GM23248 (cell line): ENCODE results near the gene CNTNAP5. TPM values are rescaled to one million over a fixed set of nuclear protein-coding genes. Genes with fewer than 3 reads are reported as not detected.

Source experiments
- DNase-seq: peaks from one replicate; pipeline ENCODE4 v3.0.0-alpha.2; 2015
- H2AFZ ChIP-seq: fragments of 200-600 bp; sonication (generic); 2 replicates; pipeline ENCODE4 v1.6.1; 2016; ENCODE audit warnings: antibody characterized with exemption
- H3F3A ChIP-seq: fragments of 200-600 bp; sonication (generic); 2 replicates; pipeline ENCODE4 v1.6.1; 2016; ENCODE audit warnings: mild to moderate bottlenecking, antibody characterized with exemption, mixed run types; ENCODE audit not compliant: insufficient read depth
- H3K27ac ChIP-seq: fragments of 200-600 bp; sonication (generic); 2 replicates; pipeline ENCODE4 v1.5.1; 2016; ENCODE audit warnings: mild to moderate bottlenecking
- H3K27me3 ChIP-seq: fragments of 200-600 bp; sonication (generic); replicated peaks from 2 replicates; pipeline ENCODE4 v1.6.1; 2016; ENCODE audit warnings: mild to moderate bottlenecking; ENCODE audit not compliant: insufficient read depth
- H3K36me3 ChIP-seq: fragments of 200-600 bp; sonication (generic); 2 replicates; pipeline ENCODE4 v1.6.1; 2016; ENCODE audit warnings: low read depth, mild to moderate bottlenecking
- H3K4me1 ChIP-seq: fragments of 200-600 bp; sonication (generic); 2 replicates; pipeline ENCODE4 v1.6.1; 2016; ENCODE audit warnings: mild to moderate bottlenecking; ENCODE audit not compliant: insufficient read depth
- H3K4me2 ChIP-seq: fragments of 200-600 bp; sonication (generic); one replicate; pipeline ENCODE4 v1.6.1; 2016; ENCODE audit warnings: mild to moderate bottlenecking; ENCODE audit not compliant: unreplicated experiment
- H3K4me3 ChIP-seq: fragments of 200-600 bp; sonication (generic); 2 replicates; pipeline ENCODE4 v1.5.1; 2016; ENCODE audit warnings: mild to moderate bottlenecking
- H3K79me2 ChIP-seq: fragments of 200-600 bp; sonication (generic); 2 replicates; pipeline ENCODE4 v1.6.1; 2016; ENCODE audit warnings: mild to moderate bottlenecking; ENCODE audit not compliant: insufficient read depth
- H3K9ac ChIP-seq: fragments of 200-600 bp; sonication (generic); 2 replicates; pipeline ENCODE4 v1.6.1; 2016; ENCODE audit warnings: mild to moderate bottlenecking
- H3K9me2 ChIP-seq: fragments of 200-600 bp; sonication (generic); 2 replicates; pipeline ENCODE4 v1.6.1; 2016; ENCODE audit warnings: mixed run types, mild to moderate bottlenecking, moderate library complexity; ENCODE audit not compliant: insufficient read depth
- H3K9me3 ChIP-seq: fragments of 200-600 bp; sonication (generic); one replicate; pipeline ENCODE4 v1.6.1; 2017; ENCODE audit warnings: low read depth
- H4K20me1 ChIP-seq: fragments of 200-600 bp; sonication (generic); 2 replicates; pipeline ENCODE4 v1.6.0; 2016; ENCODE audit not compliant: insufficient read depth
- EZH2 ChIP-seq: fragments of 200-600 bp; sonication (generic); IDR thresholded peaks from 2 replicates; pipeline ENCODE4 v1.6.1; 2018; ENCODE audit warnings: antibody characterized with exemption, mild to moderate bottlenecking; ENCODE audit not compliant: insufficient read depth, poor library complexity, severe bottlenecking
- EZH2phosphoT487 ChIP-seq: fragments of 200-600 bp; sonication (generic); IDR thresholded peaks from 2 replicates; pipeline ENCODE4 v1.6.1; 2018; ENCODE audit warnings: antibody characterized with exemption, moderate library complexity, mild to moderate bottlenecking, low read depth; ENCODE audit not compliant: insufficient read depth
- WGBS, 2 experiments: methylation state at CpG; one replicate each; pipeline ENCODE4 v1.1.6; 2015 to 2017; ENCODE audit warnings: low lambda C conversion rate in 2 of 2, low coverage in 1 of 2; ENCODE audit errors: missing lambda C conversion rate in 2 of 2; 5-methylcytosine and 5-hydroxymethylcytosine counted together
- in situ Hi-C: fragments of 300-500 bp; cut with MboI; formaldehyde crosslinking; loops from 2 replicates; pipeline ENCODE4 v1.15.0; 2020
- polyA plus RNA-seq: library from polyadenylated mRNA; unstranded; fragments of >200 nt; fragmentation: Nextera tagmentation; extraction: Ambion mirVana; gene quantifications from 2 replicates; pipeline ENCODE4 v1.2.1, GENCODE V29; 2016
- total RNA-seq: library from RNA; depleted of rRNA; stranded (reverse); fragments of >200 nt; shearing (Covaris generic); gene quantifications from 2 replicates; pipeline ENCODE4 v1.2.3, GENCODE V29; 2014

CNTNAP5 gene
- total and polyA plus RNA-seq, 2 experiments from 2014 or later = not detected

DNA sequence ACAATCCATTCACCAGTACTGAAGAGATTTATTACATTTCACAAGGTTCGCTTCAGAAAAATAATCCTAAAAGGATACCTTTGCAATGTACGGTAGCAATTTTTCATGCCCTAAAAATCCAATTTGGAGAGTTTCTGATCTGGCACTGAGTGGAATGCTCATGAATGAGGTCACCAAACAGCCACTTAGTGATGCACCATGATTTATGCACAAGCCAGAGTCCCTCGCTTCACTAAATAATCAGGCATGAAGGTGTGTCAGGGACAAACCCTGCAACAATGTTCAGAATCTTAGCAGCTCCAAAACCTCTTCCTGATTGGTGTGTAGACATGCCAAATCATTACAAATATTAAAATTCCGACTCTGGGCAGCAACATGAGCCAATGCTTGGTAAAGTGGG, 221.1 kb downstream of the CNTNAP5 start:
- no peak overlapping the region for H3K27ac ChIP-seq
- H3K4me1 ChIP-seq = no peaks in the 10 kb centered on the region
- WGBS, 2 experiments = 31 to 35% methylated on average over 4 of the region's 4 CpGs
- no peaks in the 10 kb centered on the region for H3K9me3 ChIP-seq
- H3F3A ChIP-seq = no peaks in the 10 kb centered on the region
- H3K9ac ChIP-seq = no peak overlapping the region
- H3K9me2 ChIP-seq = no peaks in the 10 kb centered on the region
- H3K36me3 ChIP-seq = no peaks in the 10 kb centered on the region
- H3K4me3 ChIP-seq = no peak overlapping the region
- no peak for DNase-seq
- in situ Hi-C loops = no loop called here
- H2AFZ ChIP-seq = no peak overlapping the region
- TF ChIP-seq EZH2 (no peak), EZH2phosphoT487 (no peak)
- no peaks in the 10 kb centered on the region for H3K27me3 ChIP-seq
- no peaks in the 10 kb centered on the region for H3K79me2 ChIP-seq
- H3K4me2 ChIP-seq = no peak overlapping the region
- no peaks in the 10 kb centered on the region for H4K20me1 ChIP-seq

- no peaks in the 10 kb centered on the region for H3K4me1 ChIP-seq
- no peak overlapping the region for H3K4me3 ChIP-seq
- no peaks in the 10 kb centered on the region for H3K9me3 ChIP-seq
- no peak for DNase-seq
- no peak overlapping the region for H3K9ac ChIP-seq
- no peak for TF ChIP-seq EZH2
- TF ChIP-seq EZH2phosphoT487 = no peak
- H3K27me3 ChIP-seq = no peaks in the 10 kb centered on the region
- H3K27ac ChIP-seq = no peak overlapping the region
- no peaks in the 10 kb centered on the region for H3K36me3 ChIP-seq
- H3K9me2 ChIP-seq = no peaks in the 10 kb centered on the region
- in situ Hi-C loops = no loop called here
- no peaks in the 10 kb centered on the region for H4K20me1 ChIP-seq
- no peaks in the 10 kb centered on the region for H3K79me2 ChIP-seq
- no peak overlapping the region for H2AFZ ChIP-seq
- H3F3A ChIP-seq = no peaks in the 10 kb centered on the region
- no peak overlapping the region for H3K4me2 ChIP-seq
These were observed 223.3 kb downstream of the CNTNAP5 start for GRCh38 chr2:124248386-124248785.

GRCh38 chr2:124250433-124250832, 225.3 kb downstream of the CNTNAP5 start:
- DNase-seq = no peak
- in situ Hi-C loops = no loop called here
- no peak overlapping the region for H3K4me3 ChIP-seq
- H3K36me3 ChIP-seq = no peaks in the 10 kb centered on the region
- no peak overlapping the region for H3K9ac ChIP-seq
- H3K9me2 ChIP-seq = no peaks in the 10 kb centered on the region
- H3K27me3 ChIP-seq = no peaks in the 10 kb centered on the region
- H3K9me3 ChIP-seq = no peaks in the 10 kb centered on the region
- H3F3A ChIP-seq = no peaks in the 10 kb centered on the region
- H3K27ac ChIP-seq = no peak overlapping the region
- H4K20me1 ChIP-seq = no peaks in the 10 kb centered on the region
- no peak overlapping the region for H2AFZ ChIP-seq
- no peaks in the 10 kb centered on the region for H3K4me1 ChIP-seq
- TF ChIP-seq EZH2phosphoT487 (no peak), EZH2 (no peak)
- no peak overlapping the region for H3K4me2 ChIP-seq
- H3K79me2 ChIP-seq = no peaks in the 10 kb centered on the region
- 13 to 14% methylated on average over 2 of the region's 2 CpGs for WGBS, 2 experiments

GRCh38 chr2:124254621-124255020, 229.5 kb downstream of the CNTNAP5 start:
- Histone ChIP-seq H3K9me2 (no peaks in the 10 kb centered on the region), H3K4me1 (no peaks in the 10 kb centered on the region), H3K4me3 (no peak overlapping the region), H4K20me1 (no peaks in the 10 kb centered on the region), H3K79me2 (no peaks in the 10 kb centered on the region), H3F3A (no peaks in the 10 kb centered on the region), H3K27me3 (no peaks in the 10 kb centered on the region), H3K9me3 (no peaks in the 10 kb centered on the region), H3K27ac (no peak overlapping the region), H2AFZ (no peak overlapping the region), H3K4me2 (no peak overlapping the region), H3K36me3 (no peaks in the 10 kb centered on the region), H3K9ac (no peak overlapping the region)
- no peak for TF ChIP-seq EZH2phosphoT487
- no peak for TF ChIP-seq EZH2
- in situ Hi-C loops = no loop called here
- 69 to 71% methylated on average over 5 of the region's 5 CpGs for WGBS, 2 experiments
- DNase-seq = no peak

DNA sequence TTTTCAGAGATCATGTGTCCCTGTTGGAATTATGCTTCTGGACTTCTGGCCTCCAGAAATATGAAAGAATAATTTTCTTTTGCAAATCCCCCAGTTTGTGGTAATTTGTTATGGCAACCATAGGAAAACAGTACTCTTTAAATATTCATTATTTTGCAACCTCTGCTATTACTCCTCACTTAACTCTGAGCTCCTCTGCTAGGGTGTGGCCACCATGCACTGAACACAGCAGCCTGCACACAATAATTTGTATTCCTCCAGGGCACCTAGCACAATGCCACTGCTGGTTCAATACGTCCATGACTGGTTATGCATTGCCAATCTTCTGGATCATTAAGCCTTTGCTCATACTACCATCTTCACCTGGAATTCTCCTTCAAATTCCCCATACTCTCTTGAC, 232.0 kb downstream of the CNTNAP5 start:
- in situ Hi-C loops = no loop called here
- no peaks in the 10 kb centered on the region for H3K27me3 ChIP-seq
- no peaks in the 10 kb centered on the region for H3K36me3 ChIP-seq
- no peak overlapping the region for H2AFZ ChIP-seq
- no peak overlapping the region for H3K4me2 ChIP-seq
- TF ChIP-seq EZH2 = no peak
- no peak for TF ChIP-seq EZH2phosphoT487
- H3K4me3 ChIP-seq = no peak overlapping the region
- H3K79me2 ChIP-seq = no peaks in the 10 kb centered on the region
- H3F3A ChIP-seq = no peaks in the 10 kb centered on the region
- H3K9ac ChIP-seq = no peak overlapping the region
- no peaks in the 10 kb centered on the region for H4K20me1 ChIP-seq
- no peak for DNase-seq
- no peak overlapping the region for H3K27ac ChIP-seq
- no peaks in the 10 kb centered on the region for H3K4me1 ChIP-seq
- 0 to 4% methylated on average over 1 of the region's 1 CpG for WGBS, 2 experiments
- no peaks in the 10 kb centered on the region for H3K9me3 ChIP-seq
- H3K9me2 ChIP-seq = no peaks in the 10 kb centered on the region
